PC-9 (cell line): ENCODE data around the gene DGKD.

ENCODE experiments used
- EZH2 ChIP-seq: fragments of 200-600 bp; sonication (generic); IDR thresholded peaks from 2 replicates; pipeline ENCODE4 v1.8.0; 2017; ENCODE audit warnings: antibody characterized with exemption, low read depth
- TF ChIP-seq, protein P1 (sequence below): fragments of 200-600 bp; sonication (generic); conservative IDR thresholded peaks from 2 replicates; pipeline ENCODE4 v1.6.1; 2017; ENCODE audit warnings: mixed run types, antibody characterized with exemption, mild to moderate bottlenecking, moderate library complexity

DNA sequence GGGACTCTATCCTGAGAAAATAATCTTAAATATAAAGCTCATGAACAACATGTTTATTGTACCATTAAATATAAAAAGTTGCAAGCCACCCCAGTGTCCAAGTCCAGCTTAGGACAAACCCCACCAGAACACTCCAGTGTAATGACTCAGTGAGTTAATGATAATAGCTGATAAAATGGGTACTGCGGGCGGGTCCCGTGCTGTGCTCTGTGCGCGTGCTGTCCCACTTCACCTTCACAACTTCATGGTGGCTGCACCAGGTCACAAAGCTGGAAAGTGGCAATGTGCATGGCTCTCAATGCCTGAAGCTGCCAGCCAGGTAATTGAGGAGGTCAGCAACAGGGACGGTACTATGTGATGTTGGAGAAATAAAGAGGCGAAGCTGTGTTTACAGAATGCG, 18.6 kb downstream of the DGKD start:
- TF ChIP-seq, protein P1, sequence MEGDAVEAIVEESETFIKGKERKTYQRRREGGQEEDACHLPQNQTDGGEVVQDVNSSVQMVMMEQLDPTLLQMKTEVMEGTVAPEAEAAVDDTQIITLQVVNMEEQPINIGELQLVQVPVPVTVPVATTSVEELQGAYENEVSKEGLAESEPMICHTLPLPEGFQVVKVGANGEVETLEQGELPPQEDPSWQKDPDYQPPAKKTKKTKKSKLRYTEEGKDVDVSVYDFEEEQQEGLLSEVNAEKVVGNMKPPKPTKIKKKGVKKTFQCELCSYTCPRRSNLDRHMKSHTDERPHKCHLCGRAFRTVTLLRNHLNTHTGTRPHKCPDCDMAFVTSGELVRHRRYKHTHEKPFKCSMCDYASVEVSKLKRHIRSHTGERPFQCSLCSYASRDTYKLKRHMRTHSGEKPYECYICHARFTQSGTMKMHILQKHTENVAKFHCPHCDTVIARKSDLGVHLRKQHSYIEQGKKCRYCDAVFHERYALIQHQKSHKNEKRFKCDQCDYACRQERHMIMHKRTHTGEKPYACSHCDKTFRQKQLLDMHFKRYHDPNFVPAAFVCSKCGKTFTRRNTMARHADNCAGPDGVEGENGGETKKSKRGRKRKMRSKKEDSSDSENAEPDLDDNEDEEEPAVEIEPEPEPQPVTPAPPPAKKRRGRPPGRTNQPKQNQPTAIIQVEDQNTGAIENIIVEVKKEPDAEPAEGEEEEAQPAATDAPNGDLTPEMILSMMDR, result no peak
- no peak for TF ChIP-seq EZH2
